GM21619 (cell line): ENCODE results near the gene PPME1.
"Not testable (repeated sequence)": the region's sequence is repeated elsewhere in the genome, so short reads cannot be mapped to it uniquely, and the experiment has no call there.

Experiments used
- ATAC-seq: cut with Tn5 transposase; IDR thresholded peaks from one replicate; pipeline ENCODE4 v1.9.1; 2021; ENCODE audit not compliant: unreplicated experiment

Gene PPME1

GRCh38 chr11:74170694-74171629, at the start of gene PPME1, which contains the start of gene C2CD3:
Gene PPME1, plus strand, starts transcription at chr11:74171289. Its CDS starts 133 bp downstream, at chr11:74171422.
Gene C2CD3, minus strand, starts transcription at chr11:74171002. Its CDS starts 210 bp downstream, at chr11:74170792.
- ATAC-seq, result peak; percentile 90

- ATAC-seq, result no peak
Measured at GRCh38 chr11:74121804-74122203, 49.3 kb upstream of the PPME1 start.

- no peak for ATAC-seq
Measured at GRCh38 chr11:74123008-74123448, 48.1 kb upstream of the PPME1 start.

GRCh38 chr11:74129121-74129520, 42.0 kb upstream of the PPME1 start:
- not testable (repeated sequence) for ATAC-seq

- ATAC-seq, result no peak
Measured at GRCh38 chr11:74132833-74133232, 38.3 kb upstream of the PPME1 start.

- no peak for ATAC-seq
Measured at GRCh38 chr11:74133436-74133835, 37.7 kb upstream of the PPME1 start.

- no peak for ATAC-seq
Measured at GRCh38 chr11:74134661-74135060, 36.4 kb upstream of the PPME1 start.

GRCh38 chr11:74135127-74135840, 35.8 kb upstream of the PPME1 start:
- ATAC-seq, result no peak

GRCh38 chr11:74138021-74138420, 33.1 kb upstream of the PPME1 start:
- no peak for ATAC-seq

- no peak for ATAC-seq
Measured at GRCh38 chr11:74138572-74138971, 32.5 kb upstream of the PPME1 start.

- no peak for ATAC-seq
Measured at GRCh38 chr11:74139151-74139918, 31.8 kb upstream of the PPME1 start.

- not testable (repeated sequence) for ATAC-seq
Measured at GRCh38 chr11:74139919-74140431, 31.1 kb upstream of the PPME1 start.

GRCh38 chr11:74141241-74141695, 29.8 kb upstream of the PPME1 start:
- no peak for ATAC-seq

GRCh38 chr11:74141908-74142307, 29.2 kb upstream of the PPME1 start:
- ATAC-seq, result no peak

GRCh38 chr11:74142624-74143023, 28.5 kb upstream of the PPME1 start:
- ATAC-seq, result no peak

GRCh38 chr11:74144592-74144991, 26.5 kb upstream of the PPME1 start:
- no peak for ATAC-seq

GRCh38 chr11:74147199-74147929, 23.7 kb upstream of the PPME1 start:
- no peak for ATAC-seq

- ATAC-seq, result no peak
Measured at GRCh38 chr11:74153224-74153623, 17.9 kb upstream of the PPME1 start.

GRCh38 chr11:74154620-74155281, 16.3 kb upstream of the PPME1 start:
- ATAC-seq, result no peak

GRCh38 chr11:74157169-74157568, 13.9 kb upstream of the PPME1 start:
- no peak for ATAC-seq
